GM12874 (cell line): ENCODE data around the gene MRFAP1L1.

Experiments
- CTCF ChIP-seq: IDR thresholded peaks from 2 replicates; pipeline ENCODE4 v1.5.1; 2011; ENCODE audit warnings: low read depth, mild to moderate bottlenecking, control low read depth, low read length, moderate library complexity; ENCODE audit not compliant: insufficient read depth

MRFAP1L1 gene

GRCh38 chr4:6695660-6696610 is 13.7 kb downstream of the MRFAP1L1 start:
- no peak for TF ChIP-seq CTCF

GRCh38 chr4:6694177-6694901 is 15.3 kb downstream of the MRFAP1L1 start:
- TF ChIP-seq CTCF, result no peak

GRCh38 chr4:6693231-6694176 is 16.2 kb downstream of the MRFAP1L1 start, which contains the start of gene S100P:
Gene S100P (plus strand): TSS chr4:6693878. CDS start chr4:6693933, 55 bp downstream.
- no peak for TF ChIP-seq CTCF

GRCh38 chr4:6692806-6693205 is 16.9 kb downstream of the MRFAP1L1 start:
- TF ChIP-seq CTCF, result no peak

- no peak for TF ChIP-seq CTCF
These were observed 17.3 kb downstream of the MRFAP1L1 start for GRCh38 chr4:6692379-6692778.

GRCh38 chr4:6689506-6689960 is 20.1 kb downstream of the MRFAP1L1 start:
- no peak for TF ChIP-seq CTCF
